ENCODE results near the gene ZMIZ1.

- no peak for TF ChIP-seq CTCF (IDR thresholded peaks at IDR 0.05)
- TF ChIP-seq ZFX (IDR thresholded peaks at IDR 0.05; ENCODE audit: borderline replicate concordance), result no peak
Measured at GRCh38 chr10:79219322-79219957, 150.7 kb downstream of the ZMIZ1 start.
